ENCODE results near the gene DYNLT3.

Gene DYNLT3

GRCh38 chrX:37824491-37825214, 22.7 kb downstream of the DYNLT3 start:
- DNase-seq (ENCODE audit: extremely low read depth, low read depth), result no peak
- TF ChIP-seq, protein P1, sequence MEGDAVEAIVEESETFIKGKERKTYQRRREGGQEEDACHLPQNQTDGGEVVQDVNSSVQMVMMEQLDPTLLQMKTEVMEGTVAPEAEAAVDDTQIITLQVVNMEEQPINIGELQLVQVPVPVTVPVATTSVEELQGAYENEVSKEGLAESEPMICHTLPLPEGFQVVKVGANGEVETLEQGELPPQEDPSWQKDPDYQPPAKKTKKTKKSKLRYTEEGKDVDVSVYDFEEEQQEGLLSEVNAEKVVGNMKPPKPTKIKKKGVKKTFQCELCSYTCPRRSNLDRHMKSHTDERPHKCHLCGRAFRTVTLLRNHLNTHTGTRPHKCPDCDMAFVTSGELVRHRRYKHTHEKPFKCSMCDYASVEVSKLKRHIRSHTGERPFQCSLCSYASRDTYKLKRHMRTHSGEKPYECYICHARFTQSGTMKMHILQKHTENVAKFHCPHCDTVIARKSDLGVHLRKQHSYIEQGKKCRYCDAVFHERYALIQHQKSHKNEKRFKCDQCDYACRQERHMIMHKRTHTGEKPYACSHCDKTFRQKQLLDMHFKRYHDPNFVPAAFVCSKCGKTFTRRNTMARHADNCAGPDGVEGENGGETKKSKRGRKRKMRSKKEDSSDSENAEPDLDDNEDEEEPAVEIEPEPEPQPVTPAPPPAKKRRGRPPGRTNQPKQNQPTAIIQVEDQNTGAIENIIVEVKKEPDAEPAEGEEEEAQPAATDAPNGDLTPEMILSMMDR (IDR thresholded peaks at IDR 0.05; ENCODE audit: low read depth, low read length), result no peak

DNA sequence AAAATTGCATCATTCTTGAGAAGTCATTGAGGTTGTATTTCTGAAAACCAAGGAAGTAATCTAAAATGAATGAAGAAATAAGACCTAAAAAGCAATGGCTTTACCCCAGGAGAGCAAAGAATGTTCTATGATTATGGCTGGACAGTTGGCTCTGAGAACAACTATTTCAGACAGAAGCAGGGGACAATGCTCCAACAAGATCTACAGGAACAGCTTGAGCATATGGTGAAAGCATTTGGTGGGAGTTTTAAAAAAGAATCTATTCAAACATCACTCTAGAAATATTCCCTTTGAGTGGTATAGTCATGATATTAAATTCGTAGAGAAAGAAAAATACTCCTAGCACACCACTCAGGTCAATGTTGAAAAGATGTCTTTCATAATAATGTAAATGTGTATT, 26.7 kb downstream of the DYNLT3 start:
- DNase-seq (ENCODE audit: extremely low read depth, low read depth), result no peak
- TF ChIP-seq, protein P1 (IDR thresholded peaks at IDR 0.05; ENCODE audit: low read depth, low read length), result no peak

- TF ChIP-seq, protein P1 (IDR thresholded peaks at IDR 0.05; ENCODE audit: low read depth, low read length), result no peak
Observed at GRCh38 chrX:37818031-37818430, 29.3 kb downstream of the DYNLT3 start.

DNA sequence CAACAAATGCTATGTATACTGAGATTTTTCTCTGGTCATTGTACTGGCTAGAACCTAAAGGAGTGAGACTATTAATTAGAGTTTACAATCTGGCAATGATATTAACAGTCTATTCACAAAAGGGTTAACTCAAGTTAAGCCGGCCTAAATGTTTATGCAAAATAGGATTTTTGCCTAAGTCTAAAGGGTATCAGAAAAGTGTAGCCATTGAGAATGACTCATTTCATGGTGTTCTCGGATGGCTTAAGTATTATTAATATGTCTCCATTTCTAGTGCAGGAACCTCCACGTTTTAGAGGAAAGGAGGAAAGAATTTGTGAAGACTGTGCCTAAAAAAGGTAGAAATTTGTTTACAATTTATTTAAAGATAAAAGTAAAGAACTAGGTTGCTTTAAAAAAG, 29.8 kb downstream of the DYNLT3 start:
- TF ChIP-seq, protein P1 (IDR thresholded peaks at IDR 0.05; ENCODE audit: low read depth, low read length), result no peak
- DNase-seq (ENCODE audit: extremely low read depth, low read depth), result no peak

More at GRCh38 chrX:37818031-37818430, 29.3 kb downstream of the DYNLT3 start:
- DNase-seq (ENCODE audit: extremely low read depth, low read depth), result no peak

GRCh38 chrX:37817176-37817575, 30.2 kb downstream of the DYNLT3 start:
- no peak for DNase-seq (ENCODE audit: extremely low read depth, low read depth)
- TF ChIP-seq, protein P1 (IDR thresholded peaks at IDR 0.05; ENCODE audit: low read depth, low read length), result no peak

DNA sequence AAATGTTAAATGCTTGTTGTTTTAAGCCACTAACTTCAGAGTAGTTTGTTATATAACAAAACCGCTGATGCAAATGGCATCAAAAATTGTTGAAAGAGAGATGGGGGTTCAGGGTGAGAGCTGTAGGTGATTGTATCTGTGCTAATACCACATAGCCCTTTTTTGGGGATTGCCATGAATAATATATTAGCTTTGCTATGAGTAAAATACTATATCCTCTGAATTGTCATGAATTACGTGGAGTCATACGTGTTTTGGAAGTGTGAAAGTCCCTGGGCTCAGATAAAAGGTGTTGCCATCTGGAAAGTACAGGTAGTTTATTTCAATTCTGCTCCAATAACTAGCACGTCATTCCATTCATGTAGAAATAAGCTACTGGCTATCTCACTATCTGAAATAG, 30.6 kb downstream of the DYNLT3 start:
- TF ChIP-seq, protein P1 (IDR thresholded peaks at IDR 0.05; ENCODE audit: low read depth, low read length), result no peak
- no peak for DNase-seq (ENCODE audit: extremely low read depth, low read depth)

- TF ChIP-seq, protein P1 (IDR thresholded peaks at IDR 0.05; ENCODE audit: low read depth, low read length), result no peak
Observed at GRCh38 chrX:37815366-37815765, 32.0 kb downstream of the DYNLT3 start.

More at GRCh38 chrX:37815366-37815765, 32.0 kb downstream of the DYNLT3 start:
- no peak for DNase-seq (ENCODE audit: extremely low read depth, low read depth)

Data from AG09319 (cell line).